ENCODE results near the gene FMNL3.

DNA sequence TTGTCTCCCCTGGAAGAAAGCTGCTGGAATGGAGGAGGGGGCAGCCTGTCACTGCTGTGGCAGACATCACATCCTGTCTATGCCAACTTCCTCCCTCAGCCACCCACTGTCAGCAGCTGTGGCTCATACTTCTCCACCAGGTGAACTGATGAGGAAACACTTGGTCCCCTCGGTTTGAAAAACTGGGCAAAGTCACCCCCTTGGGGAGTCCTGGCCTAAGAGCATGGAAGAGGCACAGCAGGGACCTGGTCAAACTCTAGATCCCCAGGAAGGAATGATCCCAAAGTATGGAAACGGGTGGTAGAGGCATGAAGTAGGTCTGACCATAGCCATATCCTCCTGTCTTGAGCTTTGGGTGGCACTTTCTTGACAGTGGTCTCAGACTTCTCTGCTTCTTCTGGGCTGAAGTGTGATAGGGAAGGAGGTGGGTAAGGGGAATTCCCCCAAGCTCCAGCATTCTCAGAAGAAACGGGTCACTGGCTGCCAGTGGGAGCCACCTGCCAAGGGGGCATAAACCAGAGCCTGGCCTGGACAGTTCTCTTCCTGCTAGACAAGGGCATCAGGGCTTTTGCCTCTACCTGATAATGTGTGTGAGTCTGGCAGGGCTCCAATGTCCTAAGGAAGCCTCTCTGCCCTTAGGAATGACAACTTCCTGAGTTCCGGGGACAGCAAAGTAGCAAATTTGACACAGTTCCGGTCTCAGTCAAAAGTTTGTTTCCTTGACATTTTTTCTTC lies 36.0 kb downstream of the FMNL3 start:
- no peak for TF ChIP-seq EP300 (IDR thresholded peaks at IDR 0.05)
- TF ChIP-seq, protein P1, sequence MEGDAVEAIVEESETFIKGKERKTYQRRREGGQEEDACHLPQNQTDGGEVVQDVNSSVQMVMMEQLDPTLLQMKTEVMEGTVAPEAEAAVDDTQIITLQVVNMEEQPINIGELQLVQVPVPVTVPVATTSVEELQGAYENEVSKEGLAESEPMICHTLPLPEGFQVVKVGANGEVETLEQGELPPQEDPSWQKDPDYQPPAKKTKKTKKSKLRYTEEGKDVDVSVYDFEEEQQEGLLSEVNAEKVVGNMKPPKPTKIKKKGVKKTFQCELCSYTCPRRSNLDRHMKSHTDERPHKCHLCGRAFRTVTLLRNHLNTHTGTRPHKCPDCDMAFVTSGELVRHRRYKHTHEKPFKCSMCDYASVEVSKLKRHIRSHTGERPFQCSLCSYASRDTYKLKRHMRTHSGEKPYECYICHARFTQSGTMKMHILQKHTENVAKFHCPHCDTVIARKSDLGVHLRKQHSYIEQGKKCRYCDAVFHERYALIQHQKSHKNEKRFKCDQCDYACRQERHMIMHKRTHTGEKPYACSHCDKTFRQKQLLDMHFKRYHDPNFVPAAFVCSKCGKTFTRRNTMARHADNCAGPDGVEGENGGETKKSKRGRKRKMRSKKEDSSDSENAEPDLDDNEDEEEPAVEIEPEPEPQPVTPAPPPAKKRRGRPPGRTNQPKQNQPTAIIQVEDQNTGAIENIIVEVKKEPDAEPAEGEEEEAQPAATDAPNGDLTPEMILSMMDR (IDR thresholded peaks at IDR 0.05), result no peak
- no peak for TF ChIP-seq POLR2AphosphoS5 (IDR thresholded peaks at IDR 0.05)
- no peak for TF ChIP-seq POLR2A (IDR thresholded peaks at IDR 0.05)
